ENCODE data around the gene SH2D4B. TPM values are rescaled to one million over a fixed set of nuclear protein-coding genes. Genes with fewer than 3 reads are reported as not detected.

The SH2D4B gene
- polyA plus RNA-seq, 3 donors from 2014 or later = not detected

- peaks cover 99 to 100% of the 10 kb centered on the region in 2 donors for H3K4me1 Mint-ChIP-seq
- H3K9me3 Mint-ChIP-seq = peaks cover 0 to 6% (median 1%) of the 10 kb centered on the region in 6 donors
- peak overlapping the region; percentile 79 to 88 (median 85) for H3K4me3 Mint-ChIP-seq
- DNase-seq = peak; percentile 50 to 57 (median 55)
- peak overlapping the region; percentile 79 to 99 (median 96) for H3K27ac Mint-ChIP-seq
- peaks cover 0 to 13% (median 6%) of the 10 kb centered on the region in 3 donors for H3K27me3 Mint-ChIP-seq (ENCODE audit: low read depth in 3 of 3)
- peaks cover 16 to 35% (median 20%) of the 10 kb centered on the region in 3 donors for H3K36me3 Mint-ChIP-seq
Observed at GRCh38 chr10:80498833-80499741, 38.6 kb upstream of the SH2D4B start.

GRCh38 chr10:80500572-80501380 lies 36.9 kb upstream of the SH2D4B start:
- Mint-ChIP-seq H3K4me1 (peaks cover 99 to 100% of the 10 kb centered on the region in 2 donors), H3K27ac (peak overlapping the region; percentile 79 to 99 (median 92)), H3K27me3 (ENCODE audit: low read depth in 3 of 3) (peaks cover 0 to 10% (median 4%) of the 10 kb centered on the region in 3 donors), H3K4me3 (peak overlapping the region; percentile 71 to 81 (median 76)), H3K9me3 (peaks cover 0 to 6% (median 1%) of the 10 kb centered on the region in 6 donors), H3K36me3 (peaks cover 10 to 20% (median 19%) of the 10 kb centered on the region in 3 donors)
- no peak for DNase-seq

- Mint-ChIP-seq H3K9me3 (peaks cover 0 to 5% (median 1%) of the 10 kb centered on the region in 6 donors), H3K4me1 (peaks cover 94 to 100% of the 10 kb centered on the region in 2 donors), H3K27me3 (ENCODE audit: low read depth in 3 of 3) (peaks cover 0 to 10% (median 4%) of the 10 kb centered on the region in 3 donors), H3K27ac (peak overlapping the region; percentile 79 to 99 (median 92)), H3K4me3 (peak overlapping the region; percentile 58 to 81 (median 71)), H3K36me3 (peaks cover 9 to 16% (median 15%) of the 10 kb centered on the region in 3 donors)
- no peak for DNase-seq
Observed at GRCh38 chr10:80501381-80501912, 36.3 kb upstream of the SH2D4B start.

- no peak for DNase-seq
- Mint-ChIP-seq H3K27me3 (ENCODE audit: low read depth in 3 of 3) (peaks cover 0 to 10% (median 4%) of the 10 kb centered on the region in 3 donors), H3K36me3 (peaks cover 3 to 10% (median 10%) of the 10 kb centered on the region in 3 donors), H3K4me1 (peaks cover 89 to 95% of the 10 kb centered on the region in 2 donors), H3K4me3 (peak overlapping the region; percentile 58 to 81 (median 71)), H3K27ac (peak overlapping the region; percentile 79 to 99 (median 92)), H3K9me3 (no peaks in the 10 kb centered on the region)
Observed at GRCh38 chr10:80501913-80502521, 35.7 kb upstream of the SH2D4B start.

- no peaks in the 10 kb centered on the region for H3K9me3 Mint-ChIP-seq
- H3K4me3 Mint-ChIP-seq = peak overlapping the region; percentile 55 to 76 (median 65)
- H3K4me1 Mint-ChIP-seq = peaks cover 80 to 92% of the 10 kb centered on the region in 2 donors
- peaks cover 0 to 10% (median 4%) of the 10 kb centered on the region in 3 donors for H3K27me3 Mint-ChIP-seq (ENCODE audit: low read depth in 3 of 3)
- no peak for DNase-seq
- H3K36me3 Mint-ChIP-seq = peaks cover 3 to 11% (median 4%) of the 10 kb centered on the region in 3 donors
- H3K27ac Mint-ChIP-seq = peak overlapping the region; percentile 79 to 99 (median 92)
Observed at GRCh38 chr10:80502621-80503583, 34.8 kb upstream of the SH2D4B start.

GRCh38 chr10:80503584-80504157 lies 34.0 kb upstream of the SH2D4B start:
- H3K27me3 Mint-ChIP-seq (ENCODE audit: low read depth in 3 of 3) = peaks cover 0 to 10% (median 4%) of the 10 kb centered on the region in 3 donors
- H3K4me3 Mint-ChIP-seq = peak overlapping the region; percentile 47 to 76 (median 65)
- peaks cover 3 to 11% (median 8%) of the 10 kb centered on the region in 3 donors for H3K36me3 Mint-ChIP-seq
- H3K9me3 Mint-ChIP-seq = no peaks in the 10 kb centered on the region
- DNase-seq = no peak
- peak overlapping the region; percentile 79 to 99 (median 92) for H3K27ac Mint-ChIP-seq
- peaks cover 72 to 88% of the 10 kb centered on the region in 2 donors for H3K4me1 Mint-ChIP-seq

- H3K4me3 Mint-ChIP-seq = peak overlapping the region; percentile 47 to 71 (median 55)
- peak overlapping the region; percentile 79 to 99 (median 92) for H3K27ac Mint-ChIP-seq
- DNase-seq = no peak
- H3K27me3 Mint-ChIP-seq (ENCODE audit: low read depth in 3 of 3) = peaks cover 0 to 10% (median 4%) of the 10 kb centered on the region in 3 donors
- no peaks in the 10 kb centered on the region for H3K9me3 Mint-ChIP-seq
- H3K4me1 Mint-ChIP-seq = peaks cover 66 to 84% of the 10 kb centered on the region in 2 donors
- peaks cover 3 to 11% (median 10%) of the 10 kb centered on the region in 3 donors for H3K36me3 Mint-ChIP-seq
Observed at GRCh38 chr10:80504158-80504811, 33.4 kb upstream of the SH2D4B start.

- Mint-ChIP-seq H3K4me1 (peaks cover 62 to 81% of the 10 kb centered on the region in 2 donors), H3K4me3 (peak overlapping the region; percentile 33 to 71 (median 55)), H3K9me3 (no peaks in the 10 kb centered on the region), H3K27ac (peak overlapping the region; percentile 79 to 99 (median 92)), H3K27me3 (ENCODE audit: low read depth in 3 of 3) (peaks cover 0 to 8% (median 4%) of the 10 kb centered on the region in 3 donors), H3K36me3 (peaks cover 3 to 14% (median 11%) of the 10 kb centered on the region in 3 donors)
- DNase-seq = no peak
Observed at GRCh38 chr10:80504897-80505465, 32.7 kb upstream of the SH2D4B start.

- peak overlapping the region in 5 of 6 donors; percentile 38 to 94 (median 70) for H3K27ac Mint-ChIP-seq
- peaks cover 54 to 81% of the 10 kb centered on the region in 2 donors for H3K4me1 Mint-ChIP-seq
- peaks cover 0 to 6% (median 4%) of the 10 kb centered on the region in 3 donors for H3K27me3 Mint-ChIP-seq (ENCODE audit: low read depth in 3 of 3)
- peaks cover 7 to 23% (median 8%) of the 10 kb centered on the region in 3 donors for H3K36me3 Mint-ChIP-seq
- no peak for DNase-seq
- H3K9me3 Mint-ChIP-seq = no peaks in the 10 kb centered on the region
- H3K4me3 Mint-ChIP-seq = no peak overlapping the region
Observed at GRCh38 chr10:80506189-80506575, 31.5 kb upstream of the SH2D4B start.

GRCh38 chr10:80506836-80507487 lies 30.7 kb upstream of the SH2D4B start:
- H3K9me3 Mint-ChIP-seq = no peaks in the 10 kb centered on the region
- H3K4me3 Mint-ChIP-seq = no peak overlapping the region
- no peak for DNase-seq
- H3K4me1 Mint-ChIP-seq = peaks cover 53 to 81% of the 10 kb centered on the region in 2 donors
- H3K27me3 Mint-ChIP-seq (ENCODE audit: low read depth in 3 of 3) = peaks cover 3 to 12% (median 7%) of the 10 kb centered on the region in 3 donors
- H3K36me3 Mint-ChIP-seq = peaks cover 4 to 27% (median 7%) of the 10 kb centered on the region in 3 donors
- H3K27ac Mint-ChIP-seq = peak overlapping the region in 3 of 6 donors; percentile 16 to 79 (median 61)

GRCh38 chr10:80509108-80509402 lies 28.6 kb upstream of the SH2D4B start:
- peak overlapping the region in 1 of 6 donors; percentile 37 for H3K27ac Mint-ChIP-seq
- peaks cover 32 to 66% of the 10 kb centered on the region in 2 donors for H3K4me1 Mint-ChIP-seq
- H3K9me3 Mint-ChIP-seq = no peaks in the 10 kb centered on the region
- peaks cover 4 to 38% (median 5%) of the 10 kb centered on the region in 3 donors for H3K36me3 Mint-ChIP-seq
- no peak overlapping the region for H3K4me3 Mint-ChIP-seq
- no peak for DNase-seq
- H3K27me3 Mint-ChIP-seq (ENCODE audit: low read depth in 3 of 3) = peaks cover 3 to 13% (median 6%) of the 10 kb centered on the region in 3 donors

All from immature natural killer cell (primary cell).